ENCODE data around the gene TMED5.
"Not testable (repeated sequence)": the region's sequence is repeated elsewhere in the genome, so short reads cannot be mapped to it uniquely, and the experiment has no call there.

TMED5 gene

GRCh38 chr1:93179886-93180722, at the start of gene TMED5:
Gene TMED5, minus strand, starts transcription at chr1:93180413. Its CDS starts 171 bp downstream, at chr1:93180242.
- DNase-seq, result peak; percentile 97

GRCh38 chr1:93223023-93223675, 42.9 kb upstream of the TMED5 start:
- no peak for DNase-seq

GRCh38 chr1:93221913-93222312, 41.7 kb upstream of the TMED5 start:
- no peak for DNase-seq

- DNase-seq, result not testable (repeated sequence)
Measured at GRCh38 chr1:93220716-93221115, 40.5 kb upstream of the TMED5 start.

GRCh38 chr1:93219443-93219842, 39.2 kb upstream of the TMED5 start:
- no peak for DNase-seq

- no peak for DNase-seq
Measured at GRCh38 chr1:93215322-93215721, 35.1 kb upstream of the TMED5 start.

- DNase-seq, result no peak
Measured at GRCh38 chr1:93207211-93207610, 27.0 kb upstream of the TMED5 start.

- no peak for DNase-seq
Measured at GRCh38 chr1:93206567-93206954, 26.3 kb upstream of the TMED5 start.

- DNase-seq, result no peak
Measured at GRCh38 chr1:93205892-93206566, 25.8 kb upstream of the TMED5 start.

- no peak for DNase-seq
Measured at GRCh38 chr1:93200714-93201113, 20.5 kb upstream of the TMED5 start.

GRCh38 chr1:93200086-93200620, 19.9 kb upstream of the TMED5 start:
- DNase-seq, result no peak

- no peak for DNase-seq
Measured at GRCh38 chr1:93199150-93199549, 18.9 kb upstream of the TMED5 start.

GRCh38 chr1:93196591-93196990, 16.4 kb upstream of the TMED5 start:
- no peak for DNase-seq

- DNase-seq, result no peak
Measured at GRCh38 chr1:93194231-93194990, 14.2 kb upstream of the TMED5 start.

GRCh38 chr1:93190432-93190831, 10.2 kb upstream of the TMED5 start:
- no peak for DNase-seq

- DNase-seq, result no peak
Measured at GRCh38 chr1:93186667-93187066, 6.5 kb upstream of the TMED5 start.

- DNase-seq, result no peak
Measured at GRCh38 chr1:93180723-93181613, 755 bp upstream of the TMED5 start, which contains the start of gene CCDC18. Gene CCDC18, plus strand, starts transcription at chr1:93180724. Its CDS starts 2,638 bp downstream, at chr1:93183362.

GRCh38 chr1:93178418-93178817, 1.8 kb downstream of the TMED5 start:
- no peak for DNase-seq

- no peak for DNase-seq
Measured at GRCh38 chr1:93177991-93178390, 2.2 kb downstream of the TMED5 start.

- DNase-seq, result not testable (repeated sequence)
Measured at GRCh38 chr1:93174638-93175037, 5.6 kb downstream of the TMED5 start.

- DNase-seq, result no peak
Measured at GRCh38 chr1:93172778-93173177, 7.4 kb downstream of the TMED5 start.

Measured in NCI-H1694 (cell line).